ENCODE data around the gene FTCD.
A peak's percentile ranks its signal among the peaks of the same experiment; 100 is the strongest.
"Not testable (repeated sequence)": the region's sequence is repeated elsewhere in the genome, so short reads cannot be mapped to it uniquely, and the experiment has no call there.

The FTCD gene

GRCh38 chr21:46188226-46189212, 33.1 kb upstream of the FTCD start:
- no peak for DNase-seq

GRCh38 chr21:46187814-46188213, 32.4 kb upstream of the FTCD start:
- no peak for DNase-seq

- no peak for DNase-seq
Measured at GRCh38 chr21:46187261-46187660, 31.9 kb upstream of the FTCD start.

GRCh38 chr21:46185716-46186115, 30.3 kb upstream of the FTCD start:
- DNase-seq: no peak

GRCh38 chr21:46184625-46185555, 29.5 kb upstream of the FTCD start:
- peak; percentile 73 to 85 for DNase-seq

- DNase-seq: peak in 1 of 2 donors; percentile 51
Measured at GRCh38 chr21:46183910-46184624, 28.7 kb upstream of the FTCD start, which contains the start of gene SPATC1L. Gene SPATC1L, minus strand, starts transcription at chr21:46184459. Its CDS starts 1,643 bp downstream, at chr21:46182816.

GRCh38 chr21:46183337-46183909, 28.0 kb upstream of the FTCD start:
- DNase-seq: not testable (repeated sequence)

- DNase-seq: no peak
Measured at GRCh38 chr21:46182548-46183336, 27.4 kb upstream of the FTCD start.

- no peak for DNase-seq
Measured at GRCh38 chr21:46181953-46182547, 26.7 kb upstream of the FTCD start.

GRCh38 chr21:46181436-46181835, 26.1 kb upstream of the FTCD start:
- no peak for DNase-seq

- DNase-seq: no peak
Measured at GRCh38 chr21:46180778-46181391, 25.5 kb upstream of the FTCD start.

- DNase-seq: no peak
Measured at GRCh38 chr21:46180079-46180722, 24.8 kb upstream of the FTCD start.

GRCh38 chr21:46179708-46180078, 24.3 kb upstream of the FTCD start:
- DNase-seq: no peak

- no peak for DNase-seq
Measured at GRCh38 chr21:46178961-46179360, 23.6 kb upstream of the FTCD start.

- DNase-seq: not testable (repeated sequence)
Measured at GRCh38 chr21:46176443-46177129, 21.2 kb upstream of the FTCD start.

- no peak for DNase-seq
Measured at GRCh38 chr21:46173573-46173972, 18.2 kb upstream of the FTCD start.

- DNase-seq: no peak
Measured at GRCh38 chr21:46172863-46173528, 17.6 kb upstream of the FTCD start.

- no peak for DNase-seq
Measured at GRCh38 chr21:46171996-46172862, 16.9 kb upstream of the FTCD start.
